ENCODE results near the gene POGZ. TPM values are rescaled to one million over a fixed set of nuclear protein-coding genes. Genes with fewer than 3 reads are reported as not detected.

The POGZ gene
- total RNA-seq: 7.6 and 13.9 TPM in 2 replicates

GRCh38 chr1:151459331-151460046 lies at the start of gene POGZ:
Gene POGZ, minus strand, starts transcription at chr1:151459494. Its CDS starts 17,290 bp downstream, at chr1:151442204.
- peak; percentile 98 to 99 for DNase-seq (ENCODE audit: low read depth in 2 of 2)

- DNase-seq (ENCODE audit: low read depth in 2 of 2): no peak
These were observed 49.5 kb upstream of the POGZ start for GRCh38 chr1:151508833-151509232.

- no peak for DNase-seq (ENCODE audit: low read depth in 2 of 2)
These were observed 45.5 kb upstream of the POGZ start for GRCh38 chr1:151504759-151505158.

GRCh38 chr1:151504252-151504651 lies 45.0 kb upstream of the POGZ start:
- no peak for DNase-seq (ENCODE audit: low read depth in 2 of 2)

- no peak for DNase-seq (ENCODE audit: low read depth in 2 of 2)
These were observed 43.8 kb upstream of the POGZ start for GRCh38 chr1:151502859-151503780.

GRCh38 chr1:151502035-151502700 lies 42.9 kb upstream of the POGZ start:
- DNase-seq (ENCODE audit: low read depth in 2 of 2): no peak

GRCh38 chr1:151501474-151501873 lies 42.2 kb upstream of the POGZ start:
- DNase-seq (ENCODE audit: low read depth in 2 of 2): no peak

- no peak for DNase-seq (ENCODE audit: low read depth in 2 of 2)
These were observed 40.6 kb upstream of the POGZ start for GRCh38 chr1:151499930-151500329.

GRCh38 chr1:151499365-151499764 lies 40.1 kb upstream of the POGZ start:
- no peak for DNase-seq (ENCODE audit: low read depth in 2 of 2)

- DNase-seq (ENCODE audit: low read depth in 2 of 2): no peak
These were observed 36.0 kb upstream of the POGZ start for GRCh38 chr1:151495316-151495715.

- DNase-seq (ENCODE audit: low read depth in 2 of 2): peak; percentile 76 to 90
These were observed 35.5 kb upstream of the POGZ start for GRCh38 chr1:151494741-151495281.

- no peak for DNase-seq (ENCODE audit: low read depth in 2 of 2)
These were observed 33.7 kb upstream of the POGZ start for GRCh38 chr1:151493042-151493441.

GRCh38 chr1:151492120-151492519 lies 32.8 kb upstream of the POGZ start:
- no peak for DNase-seq (ENCODE audit: low read depth in 2 of 2)

GRCh38 chr1:151491641-151492040 lies 32.3 kb upstream of the POGZ start:
- no peak for DNase-seq (ENCODE audit: low read depth in 2 of 2)

GRCh38 chr1:151486557-151486956 lies 27.3 kb upstream of the POGZ start:
- no peak for DNase-seq (ENCODE audit: low read depth in 2 of 2)

GRCh38 chr1:151485685-151486255 lies 26.5 kb upstream of the POGZ start:
- DNase-seq (ENCODE audit: low read depth in 2 of 2): no peak

GRCh38 chr1:151482017-151482416 lies 22.7 kb upstream of the POGZ start:
- no peak for DNase-seq (ENCODE audit: low read depth in 2 of 2)

GRCh38 chr1:151479462-151479861 lies 20.2 kb upstream of the POGZ start:
- DNase-seq (ENCODE audit: low read depth in 2 of 2): no peak

GRCh38 chr1:151478923-151479322 lies 19.6 kb upstream of the POGZ start:
- no peak for DNase-seq (ENCODE audit: low read depth in 2 of 2)

GRCh38 chr1:151478140-151478812 lies 19.0 kb upstream of the POGZ start:
- DNase-seq (ENCODE audit: low read depth in 2 of 2): no peak

- DNase-seq (ENCODE audit: low read depth in 2 of 2): no peak
These were observed 17.8 kb upstream of the POGZ start for GRCh38 chr1:151477066-151477465.

All from lung microvascular endothelial cell (primary cell).